Uterus (tissue), 4 donors: ENCODE measurements around the gene MUC2. TPM values are rescaled to one million over a fixed set of nuclear protein-coding genes. Genes with fewer than 3 reads are reported as not detected.

Source experiments
- DNase-seq, 2 donors: peaks; one replicate each; pipeline ENCODE4 v3.0.0-alpha.2; 2019 to 2020
- H3K27ac ChIP-seq, 2 donors: fragments of 200-600 bp; sonication (generic); 1 replicate in 1 of 2; 2 replicates in 1 of 2; pipeline ENCODE4 v1.5.1; 2016 to 2018
- H3K27me3 ChIP-seq, 2 donors: fragments of 200-600 bp; sonication (generic); one replicate each; pipeline ENCODE4 v1.5.1; 2018 to 2019; ENCODE audit warnings: control low read depth in 1 of 2
- H3K36me3 ChIP-seq, 2 donors: fragments of 200-600 bp; sonication (generic); one replicate each; pipeline ENCODE4 v1.5.1; 2019; ENCODE audit warnings: control low read depth in 1 of 2
- H3K4me1 ChIP-seq, 2 donors: fragments of 200-600 bp; sonication (generic); one replicate each; pipeline ENCODE4 v1.5.1; 2018 to 2019; ENCODE audit warnings: control low read depth in 1 of 2
- H3K4me3 ChIP-seq, 2 donors: fragments of 200-600 bp; sonication (generic); 1 replicate in 1 of 2; 2 replicates in 1 of 2; pipeline ENCODE4 v1.5.1; 2018 to 2019; ENCODE audit warnings: mild to moderate bottlenecking in 1 of 2
- H3K9me3 ChIP-seq, 2 donors: fragments of 200-600 bp; sonication (generic); one replicate each; pipeline ENCODE4 v1.5.1; 2019; ENCODE audit warnings: control low read depth in 1 of 2
- CTCF ChIP-seq, 4 experiments: fragments of 200-600 bp in 2 of 4; fragments of 450-650 bp in 2 of 4; sonication (generic) in 2 of 4; IDR thresholded peaks; one replicate each; pipeline ENCODE4 v1.5.1; 2016 to 2019; ENCODE audit warnings: antibody characterized with exemption in 4 of 4, mild to moderate bottlenecking in 2 of 4, moderate library complexity in 1 of 4
- POLR2A ChIP-seq, 2 donors: fragments of 450-650 bp; IDR thresholded peaks; one replicate each; pipeline ENCODE4 v1.6.1; 2016; ENCODE audit warnings: antibody characterized with exemption in 2 of 2, mild to moderate bottlenecking in 1 of 2, moderate library complexity in 1 of 2
- intact Hi-C: fragments of 100-400 bp; cut with DNase I; formaldehyde crosslinking; loops from one replicate; pipeline ENCODE4 v1.15.1; 2023; ENCODE audit warnings: low total_unique reads
- total RNA-seq, 4 donors: library from RNA; depleted of rRNA in 3 of 4; stranded (reverse); fragments of >200 nt in 3 of 4; gene quantifications; one replicate each; pipeline versions ENCODE4 v1.1.0 to v1.2.4, GENCODE V29; 2014 to 2023
- donor health status: DM: yes; HTN: yes; CAD: no.

Gene MUC2
- total RNA-seq, 4 donors from 2014 or later: 0.06 to 1.8 (median 0.26) TPM; not detected in 1

GRCh38 chr11:1117992-1118391 lies 43.3 kb downstream of the MUC2 start:
- intact Hi-C loops: no loop called here
- H3K36me3 ChIP-seq: no peaks in the 10 kb centered on the region
- H3K27me3 ChIP-seq: no peaks in the 10 kb centered on the region
- no peak overlapping the region for H3K27ac ChIP-seq
- H3K4me1 ChIP-seq: no peaks in the 10 kb centered on the region
- no peak for DNase-seq
- H3K4me3 ChIP-seq: no peak overlapping the region
- no peaks in the 10 kb centered on the region for H3K9me3 ChIP-seq
- TF ChIP-seq POLR2A (IDR thresholded peaks at IDR 0.05): no peak
- TF ChIP-seq CTCF (IDR thresholded peaks at IDR 0.05): no peak

GRCh38 chr11:1118755-1119603 lies 44.3 kb downstream of the MUC2 start:
- no peaks in the 10 kb centered on the region for H3K27me3 ChIP-seq

GRCh38 chr11:1119604-1120146 lies 45.0 kb downstream of the MUC2 start:
- no peak overlapping the region for H3K27ac ChIP-seq
- no peaks in the 10 kb centered on the region for H3K4me1 ChIP-seq
- no peaks in the 10 kb centered on the region for H3K9me3 ChIP-seq
- TF ChIP-seq POLR2A (IDR thresholded peaks at IDR 0.05) (no peak), CTCF (IDR thresholded peaks at IDR 0.05) (no peak)
- intact Hi-C loops: no loop called here
- no peaks in the 10 kb centered on the region for H3K36me3 ChIP-seq
- no peak overlapping the region for H3K4me3 ChIP-seq
- DNase-seq: no peak
- no peaks in the 10 kb centered on the region for H3K27me3 ChIP-seq

More at GRCh38 chr11:1118755-1119603, 44.3 kb downstream of the MUC2 start:
- no peak overlapping the region for H3K4me3 ChIP-seq
- no peak for TF ChIP-seq CTCF (IDR thresholded peaks at IDR 0.05)
- no peak for TF ChIP-seq POLR2A (IDR thresholded peaks at IDR 0.05)
- H3K4me1 ChIP-seq: no peaks in the 10 kb centered on the region
- H3K9me3 ChIP-seq: no peaks in the 10 kb centered on the region
- no peaks in the 10 kb centered on the region for H3K36me3 ChIP-seq
- DNase-seq: no peak
- H3K27ac ChIP-seq: no peak overlapping the region
- intact Hi-C loops: no loop called here

GRCh38 chr11:1120532-1121330 lies 46.1 kb downstream of the MUC2 start:
- Histone ChIP-seq H3K4me1 (no peaks in the 10 kb centered on the region), H3K9me3 (no peaks in the 10 kb centered on the region), H3K36me3 (no peaks in the 10 kb centered on the region), H3K27me3 (no peaks in the 10 kb centered on the region), H3K27ac (no peak overlapping the region), H3K4me3 (no peak overlapping the region)
- no peak for DNase-seq
- TF ChIP-seq CTCF (IDR thresholded peaks at IDR 0.05): no peak
- TF ChIP-seq POLR2A (IDR thresholded peaks at IDR 0.05): no peak
- intact Hi-C loops: no loop called here
